A549 (cell line): ENCODE results near the gene CD3E.

Experiments used
- BHLHE40 ChIP-seq: IDR thresholded peaks from 2 replicates; pipeline ENCODE4 v1.6.1; 2012; ENCODE audit warnings: low read depth, low read length, inconsistent platforms
- CHD2 ChIP-seq: fragments of 150-350 bp; IDR thresholded peaks from 2 replicates; pipeline ENCODE4 v1.6.1; 2014; ENCODE audit warnings: low read length; ENCODE audit not compliant: partially characterized antibody
- CTCF ChIP-seq: fragments of >200 bp; sonication (Bioruptor Twin); formaldehyde crosslinking; IDR thresholded peaks from 3 replicates; pipeline ENCODE4 v1.5.1; 2016
- GATA3 ChIP-seq: IDR thresholded peaks from 2 replicates; pipeline ENCODE4 v1.6.1; 2012; ENCODE audit warnings: borderline replicate concordance
- MAX ChIP-seq: IDR thresholded peaks from 2 replicates; pipeline ENCODE4 v1.6.1; 2012
- POLR2A ChIP-seq: IDR thresholded peaks from 2 replicates; pipeline ENCODE4 v1.6.1; 2012; ENCODE audit warnings: mild to moderate bottlenecking, low read length
- RAD21 ChIP-seq, 2 experiments: fragments of >200 bp in 1 of 2; sonication (Bioruptor Twin) in 1 of 2; formaldehyde crosslinking in 1 of 2; IDR thresholded peaks in 1 of 2; conservative IDR thresholded peaks in 1 of 2; 2 replicates in 1 of 2; 3 replicates in 1 of 2; pipeline ENCODE4 v1.6.1; 2012 to 2018; ENCODE audit warnings: inconsistent platforms in 1 of 2
- RARB ChIP-seq: fragments of 250-450 bp; sonication (Bioruptor Pico); IDR thresholded peaks from 2 replicates; pipeline ENCODE4 v1.8.0; 2021; ENCODE audit warnings: mild to moderate bottlenecking, moderate library complexity

- TF ChIP-seq BHLHE40 = no peak
- no peak for TF ChIP-seq CHD2
- TF ChIP-seq CTCF = no peak
- TF ChIP-seq POLR2A = no peak
- no peak for TF ChIP-seq GATA3
- TF ChIP-seq RARB = no peak
- TF ChIP-seq MAX = no peak
- no peak for TF ChIP-seq RAD21 (conservative IDR thresholded peaks at IDR 0.05 in 1 of 2, IDR thresholded peaks at IDR 0.05 in 1 of 2)
Observed at GRCh38 chr11:118341261-118341660, 36.7 kb downstream of the CD3E start.
